PFSK-1 (cell line): ENCODE results near the gene STK32B.

Experiments
- FOXP2 ChIP-seq: optimal IDR thresholded peaks from 2 replicates; pipeline ENCODE3; 2011; ENCODE audit warnings: borderline replicate concordance, control low read depth, inconsistent platforms; ENCODE audit not compliant: insufficient read depth; ENCODE audit errors: extremely low read length, extremely low read depth
- POLR2AphosphoS5 ChIP-seq: IDR thresholded peaks from 2 replicates; pipeline ENCODE4 v1.6.1; 2012; ENCODE audit warnings: low read depth, mild to moderate bottlenecking, control low read depth, low read length, moderate library complexity
- SIN3A ChIP-seq: IDR thresholded peaks from 2 replicates; pipeline ENCODE4 v1.6.1; 2012; ENCODE audit warnings: mild to moderate bottlenecking, low read length, moderate library complexity, borderline replicate concordance; ENCODE audit not compliant: insufficient read depth
- TAF1 ChIP-seq: IDR thresholded peaks from 2 replicates; pipeline ENCODE4 v1.6.1; 2012; ENCODE audit warnings: low read length, control low read depth, borderline replicate concordance; ENCODE audit not compliant: insufficient read depth
- TF ChIP-seq, protein P1 (sequence below), 2 experiments: IDR thresholded peaks; 2 replicates each; pipeline versions ENCODE4 v1.6.1 to v1.8.0; 2011 to 2012; ENCODE audit warnings: low read depth in 2 of 2, low read length in 2 of 2, control low read depth in 1 of 2, inconsistent platforms in 1 of 2, mild to moderate bottlenecking in 1 of 2, moderate library complexity in 1 of 2; ENCODE audit not compliant: insufficient read depth in 1 of 2

Gene STK32B

GRCh38 chr4:5510504-5510903 is 459.2 kb downstream of the STK32B start:
- TF ChIP-seq FOXP2 (no peak), POLR2AphosphoS5 (no peak), TAF1 (no peak), SIN3A (no peak)
- TF ChIP-seq, protein P1, sequence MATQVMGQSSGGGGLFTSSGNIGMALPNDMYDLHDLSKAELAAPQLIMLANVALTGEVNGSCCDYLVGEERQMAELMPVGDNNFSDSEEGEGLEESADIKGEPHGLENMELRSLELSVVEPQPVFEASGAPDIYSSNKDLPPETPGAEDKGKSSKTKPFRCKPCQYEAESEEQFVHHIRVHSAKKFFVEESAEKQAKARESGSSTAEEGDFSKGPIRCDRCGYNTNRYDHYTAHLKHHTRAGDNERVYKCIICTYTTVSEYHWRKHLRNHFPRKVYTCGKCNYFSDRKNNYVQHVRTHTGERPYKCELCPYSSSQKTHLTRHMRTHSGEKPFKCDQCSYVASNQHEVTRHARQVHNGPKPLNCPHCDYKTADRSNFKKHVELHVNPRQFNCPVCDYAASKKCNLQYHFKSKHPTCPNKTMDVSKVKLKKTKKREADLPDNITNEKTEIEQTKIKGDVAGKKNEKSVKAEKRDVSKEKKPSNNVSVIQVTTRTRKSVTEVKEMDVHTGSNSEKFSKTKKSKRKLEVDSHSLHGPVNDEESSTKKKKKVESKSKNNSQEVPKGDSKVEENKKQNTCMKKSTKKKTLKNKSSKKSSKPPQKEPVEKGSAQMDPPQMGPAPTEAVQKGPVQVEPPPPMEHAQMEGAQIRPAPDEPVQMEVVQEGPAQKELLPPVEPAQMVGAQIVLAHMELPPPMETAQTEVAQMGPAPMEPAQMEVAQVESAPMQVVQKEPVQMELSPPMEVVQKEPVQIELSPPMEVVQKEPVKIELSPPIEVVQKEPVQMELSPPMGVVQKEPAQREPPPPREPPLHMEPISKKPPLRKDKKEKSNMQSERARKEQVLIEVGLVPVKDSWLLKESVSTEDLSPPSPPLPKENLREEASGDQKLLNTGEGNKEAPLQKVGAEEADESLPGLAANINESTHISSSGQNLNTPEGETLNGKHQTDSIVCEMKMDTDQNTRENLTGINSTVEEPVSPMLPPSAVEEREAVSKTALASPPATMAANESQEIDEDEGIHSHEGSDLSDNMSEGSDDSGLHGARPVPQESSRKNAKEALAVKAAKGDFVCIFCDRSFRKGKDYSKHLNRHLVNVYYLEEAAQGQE (IDR thresholded peaks at IDR 0.05; ENCODE audit: insufficient read depth in 1 of 2, low read depth in 2 of 2, low read length in 2 of 2), result no peak

DNA sequence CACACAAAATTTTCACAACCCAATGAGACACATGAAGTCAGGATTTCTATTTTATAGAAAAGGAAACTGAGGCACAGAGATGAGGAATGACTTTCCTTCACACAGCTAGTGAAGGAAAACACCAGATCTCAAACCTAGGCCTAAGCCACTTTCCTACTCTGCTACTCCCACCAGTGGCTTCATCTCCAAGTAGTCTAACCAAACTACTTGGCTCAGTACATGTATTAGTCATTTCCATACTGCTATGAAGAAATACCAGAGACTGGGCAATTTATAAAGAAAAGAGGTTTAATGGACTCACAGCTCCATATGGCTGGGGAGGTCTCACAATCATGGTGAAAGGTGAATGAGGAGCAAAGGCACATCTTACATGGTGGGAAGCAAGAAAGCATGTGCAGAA is 460.5 kb downstream of the STK32B start:
- TF ChIP-seq, protein P1 (IDR thresholded peaks at IDR 0.05; ENCODE audit: insufficient read depth in 1 of 2, low read depth in 2 of 2, low read length in 2 of 2), result no peak
- TF ChIP-seq SIN3A (no peak), FOXP2 (no peak), POLR2AphosphoS5 (no peak), TAF1 (no peak)

GRCh38 chr4:5515646-5516045 is 464.4 kb downstream of the STK32B start:
- TF ChIP-seq FOXP2 (no peak), TAF1 (no peak)

GRCh38 chr4:5517372-5517771 is 466.1 kb downstream of the STK32B start:
- no peak for TF ChIP-seq FOXP2
- TF ChIP-seq, protein P1 (IDR thresholded peaks at IDR 0.05; ENCODE audit: insufficient read depth in 1 of 2, low read depth in 2 of 2, low read length in 2 of 2), result no peak
- TF ChIP-seq SIN3A, result no peak
- TF ChIP-seq POLR2AphosphoS5, result no peak
- no peak for TF ChIP-seq TAF1

GRCh38 chr4:5524446-5525299 is 473.4 kb downstream of the STK32B start:
- TF ChIP-seq, protein P1 (IDR thresholded peaks at IDR 0.05; ENCODE audit: insufficient read depth in 1 of 2, low read depth in 2 of 2, low read length in 2 of 2), result 0 out of 4 replicates have a peak, but pooled peaks of 1 of the 2 experiments have one; percentile 6
- TF ChIP-seq TAF1 (no peak), POLR2AphosphoS5 (no peak), FOXP2 (no peak)
